Common myeloid progenitor, CD34-positive (primary cell): Measurements from ENCODE around the gene DHX35.
A peak's percentile ranks its signal among the peaks of the same experiment; 100 is the strongest.

Experiments used
- CTCF ChIA-PET: fragments of 350-600 bp; sonication (Branson Sonifier 250); formaldehyde crosslinking; loops from one replicate; lab custom pipeline; 2021; ENCODE audit warnings: antibody characterized with exemption; lab: Charles Lee
- POLR2A ChIA-PET: fragments of 350-600 bp; sonication (Branson Sonifier 250); formaldehyde crosslinking; loops from one replicate; lab custom pipeline; 2021; ENCODE audit warnings: antibody characterized with exemption; lab: Charles Lee
- DNase-seq, 3 donors: peaks; one replicate each; pipeline versions ENCODE4 v3.0.0 to v3.0.0-alpha.2; 2013
- H3K27ac ChIP-seq, 2 experiments: 1 replicate in 1 of 2; 2 replicates in 1 of 2; pipeline ENCODE4 v1.7.0; 2013; ENCODE audit warnings: inconsistent platforms in 2 of 2, low read length in 2 of 2, mild to moderate bottlenecking in 2 of 2, low read depth in 1 of 2, moderate library complexity in 1 of 2; ENCODE audit not compliant: severe bottlenecking in 2 of 2, insufficient read depth in 1 of 2, poor library complexity in 1 of 2
- H3K27me3 ChIP-seq, 5 experiments: replicated peaks in 2 of 5; 1 replicate in 3 of 5; 2 replicates in 2 of 5; pipeline versions ENCODE4 v1.6.1 to v1.7.0; 2013; ENCODE audit warnings: low read length in 4 of 5, mild to moderate bottlenecking in 2 of 5, moderate library complexity in 2 of 5, inconsistent platforms in 1 of 5; ENCODE audit not compliant: insufficient read depth in 5 of 5, control insufficient read depth in 4 of 5
- H3K36me3 ChIP-seq, 4 experiments: 1 replicate in 2 of 4; 2 replicates in 2 of 4; pipeline versions ENCODE4 v1.6.1 to v1.7.0; 2013; ENCODE audit warnings: low read length in 3 of 4, control low read depth in 1 of 4, mild to moderate bottlenecking in 1 of 4; ENCODE audit not compliant: control insufficient read depth in 4 of 4, insufficient read depth in 4 of 4
- H3K4me1 ChIP-seq, 4 experiments: 1 replicate in 3 of 4; 2 replicates in 1 of 4; pipeline versions ENCODE4 v1.6.1 to v1.7.1; 2013; ENCODE audit warnings: low read length in 3 of 4, mild to moderate bottlenecking in 3 of 4, control low read depth in 1 of 4, inconsistent platforms in 1 of 4, moderate library complexity in 1 of 4; ENCODE audit not compliant: control insufficient read depth in 4 of 4, insufficient read depth in 4 of 4; ENCODE audit errors: control extremely low read depth in 1 of 4
- H3K4me3 ChIP-seq, 7 experiments: 1 replicate in 4 of 7; 2 replicates in 3 of 7; pipeline versions ENCODE4 v1.5.1 to v1.7.0; 2013; ENCODE audit warnings: mild to moderate bottlenecking in 7 of 7, low read length in 6 of 7, moderate library complexity in 6 of 7, inconsistent platforms in 2 of 7, low read depth in 2 of 7, control low read depth in 1 of 7; ENCODE audit not compliant: insufficient read depth in 4 of 7, control insufficient read depth in 1 of 7; ENCODE audit errors: extremely low read depth in 1 of 7
- H3K9me3 ChIP-seq, 5 experiments: 1 replicate in 4 of 5; 2 replicates in 1 of 5; pipeline versions ENCODE4 v1.6.1 to v1.7.1; 2013; ENCODE audit warnings: low read length in 4 of 5, mild to moderate bottlenecking in 2 of 5, inconsistent platforms in 1 of 5, low read depth in 1 of 5, moderate library complexity in 1 of 5; ENCODE audit not compliant: control insufficient read depth in 4 of 5, insufficient read depth in 2 of 5; ENCODE audit errors: control extremely low read depth in 1 of 5
- WGBS: methylation state at CpG from one replicate; pipeline ENCODE4 v1.1.5; 2013; ENCODE audit not compliant: insufficient coverage; 5-methylcytosine and 5-hydroxymethylcytosine counted together

The DHX35 gene

DNA sequence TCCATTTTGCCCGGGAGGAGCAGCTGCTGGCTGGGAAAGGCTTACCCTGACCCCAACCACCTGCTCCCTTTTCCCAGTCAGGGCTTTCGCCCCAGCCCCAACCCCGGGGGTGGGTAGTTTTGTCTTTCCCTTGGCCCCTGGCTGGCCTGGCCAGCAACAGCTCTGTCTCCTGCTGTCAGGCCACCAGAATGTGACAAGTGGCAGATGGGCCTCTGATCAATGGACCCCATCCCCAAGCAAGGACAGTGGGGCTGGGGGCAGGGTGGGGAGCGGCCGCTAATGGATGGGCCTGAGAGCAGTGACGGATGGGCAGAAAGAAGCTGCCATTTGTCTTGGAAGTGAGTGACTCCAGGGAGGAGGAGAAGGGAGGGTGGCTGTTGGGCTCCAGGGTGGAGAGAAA lies 121.6 kb downstream of the DHX35 start:
- 72% methylated on average over 5 of the region's 6 CpGs for WGBS
- POLR2A ChIA-PET: no interaction called here

GRCh38 chr20:39089029-39089428 lies 126.9 kb downstream of the DHX35 start:
- POLR2A ChIA-PET: no interaction called here
- peak in 2 of 3 donors; percentile 3 to 11 for DNase-seq
- no peaks in the 10 kb centered on the region for H3K36me3 ChIP-seq
- H3K4me1 ChIP-seq: no peaks in the 10 kb centered on the region
- no CpG with 5 or more reads among the region's 1 CpG for WGBS
- peaks cover 0 to 7% (median 0%) of the 10 kb centered on the region in 5 experiments for H3K27me3 ChIP-seq
- no peak overlapping the region for H3K4me3 ChIP-seq
- CTCF ChIA-PET: interaction anchor here (0.6 to 1.8 kb wide), 4 partner anchors 9 to 1782 kb away, joined by 3 to 9 read pairs (median 4); no protein-coding TSS in a partner anchor
- peaks cover 0 to 9% (median 1%) of the 10 kb centered on the region in 5 experiments for H3K9me3 ChIP-seq
- no peak overlapping the region for H3K27ac ChIP-seq

More for the DNA sequence above, 121.6 kb downstream of the DHX35 start:
- Histone ChIP-seq H3K36me3 (no peaks in the 10 kb centered on the region), H3K4me1 (peaks cover 0 to 2% (median 0%) of the 10 kb centered on the region in 4 experiments), H3K27ac (no peak overlapping the region), H3K27me3 (peaks cover 0 to 4% (median 0%) of the 10 kb centered on the region in 5 experiments), H3K9me3 (peaks cover 0 to 9% (median 1%) of the 10 kb centered on the region in 5 experiments), H3K4me3 (no peak overlapping the region)
- DNase-seq: no peak
- CTCF ChIA-PET: interaction anchor here (4.0 kb wide), 1 partner anchor 34 kb away, joined by 44 read pairs; no protein-coding TSS in a partner anchor
